Psoas muscle (tissue), 8 donors: Measurements from ENCODE around the gene QKI. TPM values are rescaled to one million over a fixed set of nuclear protein-coding genes. Genes with fewer than 3 reads are reported as not detected.

Experiments used
- ATAC-seq, 4 donors: fragments of 200-7000 bp; cut with Tn5 transposase; one replicate each; pipeline ENCODE4 v1.9.1; 2020; ENCODE audit warnings: moderate library complexity in 3 of 4, mild to moderate bottlenecking in 2 of 4
- DNase-seq, 2 donors: peaks; one replicate each; pipeline ENCODE4 v3.0.0-alpha.2; 2020
- H3K27ac ChIP-seq: fragments of 200-600 bp; one replicate; pipeline ENCODE4 v1.8.0; 2022
- H3K27me3 ChIP-seq, 3 donors: fragments of 200-600 bp in 1 of 3; one replicate each; pipeline versions ENCODE4 v1.6.1 to v1.8.0; 2013 to 2022; ENCODE audit warnings: low read length in 2 of 3, mild to moderate bottlenecking in 2 of 3, moderate library complexity in 1 of 3; ENCODE audit not compliant: insufficient read depth in 3 of 3
- H3K36me3 ChIP-seq, 2 donors: fragments of 200-600 bp in 1 of 2; one replicate each; pipeline versions ENCODE4 v1.6.1 to v1.8.0; 2013 to 2022; ENCODE audit warnings: low read depth in 1 of 2, mild to moderate bottlenecking in 1 of 2, moderate library complexity in 1 of 2; ENCODE audit not compliant: insufficient read depth in 1 of 2
- H3K4me1 ChIP-seq: fragments of 200-600 bp; one replicate; pipeline ENCODE4 v1.8.0; 2022
- H3K4me3 ChIP-seq: fragments of 200-600 bp; one replicate; pipeline ENCODE4 v1.8.0; 2022; ENCODE audit warnings: mild to moderate bottlenecking
- H3K9me3 ChIP-seq: fragments of 200-600 bp; one replicate; pipeline ENCODE4 v1.8.0; 2022
- CTCF ChIP-seq: fragments of 200-600 bp; IDR thresholded peaks from one replicate; pipeline ENCODE4 v1.8.0; 2022; ENCODE audit warnings: antibody characterized with exemption
- WGBS, 3 donors: extraction: QIAGEN DNeasy Blood & Tissue Kit; methylation state at CpG; one replicate each; pipeline versions ENCODE4 v1.1.6 to v1.1.7; 2013; 5-methylcytosine and 5-hydroxymethylcytosine counted together
- intact Hi-C, 2 donors: fragments of 100-400 bp; cut with DNase I; formaldehyde crosslinking; loops; one replicate each; pipeline versions ENCODE4 v1.11.0 to v1.14.2; 2022
- polyA plus RNA-seq, 3 donors: library from polyadenylated mRNA; stranded (reverse); fragments of 200-250 nt; gene quantifications; one replicate each; pipeline ENCODE4 v1.2.3, GENCODE V29; 2013
- total RNA-seq, 4 donors: library from RNA; stranded (reverse); fragmentation: NEBNext Ultra II Directional in 2 of 4; extraction: Animal tissue kit (Norgen Biotek cat#: 25700) in 2 of 4; gene quantifications; one replicate each; pipeline versions ENCODE4 v1.2.1 to v1.2.4, GENCODE V29; 2021 to 2023
- donor health status: healthy with polysubstance abuse.
- donor health status: DM: no; HTN: no; CAD: no; lungs with moderate emphysema.
- donor health status: Bipolar disorder and iron deficiency.
- donor health status: healthy.
- donor health status: DM: yes; HTN: yes; CAD: no.
- donor health status: DM: no; HTN: no; CAD: no.
- donor health status: DM: no; HTN: no; CAD: no.
- donor health status: DM: yes; HTN: yes; CAD: no.

QKI gene
- total and polyA plus RNA-seq, 7 donors, result 62.0 to 421 (median 275) TPM

GRCh38 chr6:163483107-163483506 is 68.6 kb downstream of the QKI start:
- Histone ChIP-seq H3K36me3 (peaks cover 0 to 21% of the 10 kb centered on the region in 2 donors), H3K4me1 (peaks cover 64% of the 10 kb centered on the region), H3K4me3 (no peak overlapping the region), H3K27me3 (no peaks in the 10 kb centered on the region), H3K9me3 (no peaks in the 10 kb centered on the region), H3K27ac (peak overlapping the region; percentile 47)
- intact Hi-C loops, result no loop called here
- WGBS, 3 donors, result 22 to 34% (median 26%) methylated on average over 2 of the region's 2 CpGs
- peak in 3 of 4 donors; percentile 48 to 52 (median 50) for ATAC-seq
- TF ChIP-seq CTCF, result no peak
- DNase-seq, result peak in 1 of 2 donors; percentile 51

GRCh38 chr6:163485388-163485851 is 70.9 kb downstream of the QKI start:
- Histone ChIP-seq H3K4me3 (no peak overlapping the region), H3K9me3 (no peaks in the 10 kb centered on the region), H3K27ac (peak overlapping the region; percentile 87), H3K4me1 (peaks cover 82% of the 10 kb centered on the region), H3K27me3 (no peaks in the 10 kb centered on the region), H3K36me3 (no peaks in the 10 kb centered on the region)
- intact Hi-C loops, result no loop called here
- 48 to 62% (median 50%) methylated on average over 2 of the region's 2 CpGs for WGBS, 3 donors
- no peak for TF ChIP-seq CTCF
- DNase-seq (no peak), ATAC-seq (peak in 2 of 4 donors; percentile 17 to 19)

- Histone ChIP-seq H3K9me3 (no peaks in the 10 kb centered on the region), H3K36me3 (no peaks in the 10 kb centered on the region), H3K4me3 (no peak overlapping the region), H3K27me3 (no peaks in the 10 kb centered on the region), H3K27ac (peak overlapping the region; percentile 87), H3K4me1 (peaks cover 94% of the 10 kb centered on the region)
- 23 to 31% (median 29%) methylated on average over 3 of the region's 3 CpGs for WGBS, 3 donors
- DNase-seq, result no peak
- no peak for TF ChIP-seq CTCF
- intact Hi-C loops, result no loop called here
- ATAC-seq, result no peak
Observed at GRCh38 chr6:163486821-163487220, 72.3 kb downstream of the QKI start.

- intact Hi-C loops, result no loop called here
- Histone ChIP-seq H3K27me3 (no peaks in the 10 kb centered on the region), H3K4me1 (peaks cover 94% of the 10 kb centered on the region), H3K4me3 (no peak overlapping the region), H3K36me3 (no peaks in the 10 kb centered on the region), H3K27ac (peak overlapping the region; percentile 87), H3K9me3 (no peaks in the 10 kb centered on the region)
- TF ChIP-seq CTCF, result no peak
- 87 to 97% (median 89%) methylated on average over 1 of the region's 1 CpG for WGBS, 3 donors
- no peak for DNase-seq
- ATAC-seq, result no peak
Observed at GRCh38 chr6:163487606-163488005, 73.1 kb downstream of the QKI start.

- ATAC-seq (no peak), DNase-seq (no peak)
- Histone ChIP-seq H3K4me3 (peak overlapping the region; percentile 14), H3K4me1 (peaks cover 96% of the 10 kb centered on the region), H3K36me3 (no peaks in the 10 kb centered on the region), H3K9me3 (no peaks in the 10 kb centered on the region), H3K27me3 (no peaks in the 10 kb centered on the region), H3K27ac (peak overlapping the region; percentile 87)
- no peak for TF ChIP-seq CTCF
- intact Hi-C loops, result no loop called here
- WGBS, 3 donors, result 85 to 94% (median 93%) methylated on average over 1 of the region's 1 CpG
Observed at GRCh38 chr6:163489584-163489983, 75.1 kb downstream of the QKI start.
